Activated naive CD8-positive, alpha-beta T cell (primary cell): ENCODE results near the gene CFAP53.
A peak's percentile ranks its signal among the peaks of the same experiment; 100 is the strongest.
"Not testable (repeated sequence)": the region's sequence is repeated elsewhere in the genome, so short reads cannot be mapped to it uniquely, and the experiment has no call there.

ENCODE experiments used
- H3K27ac Mint-ChIP-seq: one replicate; pipeline ENCODE4 v1.8.0; 2021; ENCODE audit warnings: mixed read lengths
- H3K27me3 Mint-ChIP-seq: one replicate; pipeline ENCODE4 v1.8.0; 2021; ENCODE audit warnings: mixed read lengths
- H3K36me3 Mint-ChIP-seq: one replicate; pipeline ENCODE4 v1.8.0; 2021; ENCODE audit warnings: mixed read lengths
- H3K4me1 Mint-ChIP-seq: one replicate; pipeline ENCODE4 v1.8.0; 2021; ENCODE audit warnings: low read depth, mixed read lengths
- H3K4me3 Mint-ChIP-seq: one replicate; pipeline ENCODE4 v1.8.0; 2021; ENCODE audit warnings: mild to moderate bottlenecking, mixed read lengths
- H3K9me3 Mint-ChIP-seq: one replicate; pipeline ENCODE4 v1.8.0; 2021; ENCODE audit warnings: low read depth, mixed read lengths

Gene CFAP53

DNA sequence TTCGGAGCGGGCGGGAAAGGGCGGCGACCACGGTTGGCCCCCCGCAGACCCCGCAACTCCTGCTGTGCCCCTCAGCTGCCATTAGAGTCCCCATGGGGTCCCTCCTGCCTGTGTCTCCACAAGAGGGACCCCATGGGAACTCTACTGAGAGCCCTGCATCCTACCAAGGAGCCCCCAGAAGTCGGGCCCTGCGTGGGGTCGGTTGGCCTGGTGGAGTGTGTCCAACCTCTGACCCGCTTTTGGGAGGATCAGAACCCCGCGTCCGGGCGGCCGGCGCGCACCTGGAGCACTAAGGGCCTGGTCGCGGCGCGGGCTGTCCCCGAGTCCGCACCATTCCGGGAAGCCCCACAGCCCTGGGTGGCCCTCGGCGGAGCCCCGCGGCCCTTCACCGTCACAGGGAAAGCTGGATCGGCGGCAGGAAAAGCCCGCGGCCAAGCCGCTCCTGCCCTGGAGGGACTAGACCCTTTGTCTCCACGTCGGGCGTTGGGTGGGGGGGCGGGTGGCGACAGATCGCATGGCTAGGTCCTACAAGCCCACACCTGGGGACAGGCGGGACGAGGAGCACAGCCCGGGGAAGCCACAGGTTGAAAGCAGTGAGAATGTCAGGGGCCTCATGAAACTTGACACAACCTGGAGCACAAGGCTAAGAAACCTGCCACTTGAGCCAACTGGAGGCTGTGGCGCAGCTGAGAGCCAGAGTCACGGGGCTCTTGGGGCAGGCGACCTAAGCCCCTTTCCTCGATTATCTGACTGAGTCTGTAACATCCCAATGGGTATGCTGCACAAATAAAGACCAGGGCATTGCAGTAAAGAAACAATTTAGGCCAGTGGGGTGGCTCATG lies 32.4 kb upstream of the CFAP53 start:
- peaks cover 3% of the 10 kb centered on the region for H3K36me3 Mint-ChIP-seq
- peak overlapping the region; percentile 87 for H3K4me3 Mint-ChIP-seq
- peaks cover 10% of the 10 kb centered on the region for H3K27me3 Mint-ChIP-seq

DNA sequence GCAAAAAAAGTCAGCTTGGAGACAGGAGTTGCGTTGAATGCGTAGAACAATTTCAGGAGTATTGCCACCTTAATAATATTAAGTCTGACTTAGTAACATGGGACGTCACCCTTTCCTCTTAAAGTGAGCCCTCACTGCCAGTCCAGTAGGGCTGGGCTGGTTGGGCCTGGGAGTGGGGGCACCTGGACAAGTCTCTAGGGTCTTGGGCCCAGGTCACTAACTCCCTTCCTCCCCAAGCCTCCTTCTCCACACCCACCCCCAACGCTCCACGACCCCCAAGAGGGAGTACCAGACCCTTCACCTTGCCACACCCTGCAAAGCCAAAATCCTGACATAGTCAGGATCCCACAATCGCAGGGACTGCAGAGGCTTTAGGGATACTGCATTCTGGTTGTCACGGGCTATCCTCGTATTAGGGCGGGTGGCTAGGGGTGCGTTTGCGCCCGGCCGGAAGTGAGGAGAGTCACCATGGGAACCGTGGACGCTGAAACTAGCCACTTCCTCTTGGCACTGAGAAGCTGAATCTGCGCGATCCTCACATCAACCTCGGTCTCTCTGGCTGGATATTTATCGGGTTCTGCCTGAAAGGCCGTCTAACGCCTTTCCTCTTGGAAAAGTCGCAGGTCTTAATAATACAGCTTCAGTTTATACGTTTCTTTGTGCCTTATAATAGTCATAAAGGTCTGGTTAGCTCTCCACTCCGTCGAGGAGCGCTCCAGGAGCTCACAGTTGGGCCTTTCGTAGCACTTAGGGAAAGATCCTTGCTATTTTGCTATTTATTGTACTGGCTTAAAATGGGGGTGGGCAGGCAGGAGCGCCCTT lies 31.5 kb upstream of the CFAP53 start:
- H3K4me3 Mint-ChIP-seq: peak overlapping the region; percentile 87
- H3K9me3 Mint-ChIP-seq: no peaks in the 10 kb centered on the region
- no peak overlapping the region for H3K27ac Mint-ChIP-seq
- H3K4me1 Mint-ChIP-seq: peaks cover 7% of the 10 kb centered on the region
- H3K27me3 Mint-ChIP-seq: peaks cover 8% of the 10 kb centered on the region
- H3K36me3 Mint-ChIP-seq: peaks cover 3% of the 10 kb centered on the region

More for the DNA sequence above, 32.4 kb upstream of the CFAP53 start:
- no peaks in the 10 kb centered on the region for H3K9me3 Mint-ChIP-seq
- no peak overlapping the region for H3K27ac Mint-ChIP-seq
- peaks cover 7% of the 10 kb centered on the region for H3K4me1 Mint-ChIP-seq

DNA sequence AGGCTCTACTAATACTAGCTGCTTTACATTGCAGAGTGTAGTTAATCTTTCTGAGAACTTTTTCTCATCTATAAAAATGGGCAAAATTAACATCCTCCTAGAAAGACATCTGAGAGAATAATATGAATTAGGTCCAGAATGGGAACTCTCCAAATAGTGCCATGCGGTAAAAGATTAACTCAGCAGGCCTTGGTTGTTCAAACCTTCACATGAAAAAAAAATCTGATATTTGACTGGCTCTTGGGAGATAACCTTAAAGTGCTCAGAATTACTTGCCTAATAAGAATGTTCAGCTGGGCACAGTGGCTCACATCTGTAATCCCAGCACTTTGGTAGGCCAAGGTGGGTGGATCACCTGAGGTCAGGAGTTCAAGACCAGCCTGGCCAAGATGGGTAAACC lies 26.7 kb upstream of the CFAP53 start:
- Mint-ChIP-seq H3K27me3 (peaks cover 1% of the 10 kb centered on the region), H3K4me1 (peaks cover 7% of the 10 kb centered on the region), H3K4me3 (no peak overlapping the region), H3K36me3 (peaks cover 3% of the 10 kb centered on the region), H3K9me3 (no peaks in the 10 kb centered on the region), H3K27ac (no peak overlapping the region)

DNA sequence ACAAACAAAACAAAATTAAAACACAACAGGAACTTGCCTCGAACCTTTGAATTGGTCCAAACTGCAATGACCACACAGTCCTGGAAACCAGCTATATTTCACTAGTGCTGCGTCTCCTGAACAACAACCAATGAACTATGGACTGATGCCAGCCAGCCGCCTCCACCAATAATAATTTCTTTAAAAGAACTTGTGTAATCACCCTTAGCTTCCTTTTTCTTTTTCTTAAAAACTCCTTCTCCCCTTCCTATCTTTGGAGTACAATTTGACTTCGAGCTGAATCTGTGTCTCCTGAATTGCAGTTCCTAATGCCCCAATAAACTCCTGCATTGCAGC lies 22.8 kb upstream of the CFAP53 start:
- peak overlapping the region; percentile 66 for H3K27ac Mint-ChIP-seq
- H3K27me3 Mint-ChIP-seq: no peaks in the 10 kb centered on the region
- H3K9me3 Mint-ChIP-seq: no peaks in the 10 kb centered on the region
- peaks cover 20% of the 10 kb centered on the region for H3K4me1 Mint-ChIP-seq
- peaks cover 7% of the 10 kb centered on the region for H3K36me3 Mint-ChIP-seq
- peak overlapping the region; percentile 74 for H3K4me3 Mint-ChIP-seq

DNA sequence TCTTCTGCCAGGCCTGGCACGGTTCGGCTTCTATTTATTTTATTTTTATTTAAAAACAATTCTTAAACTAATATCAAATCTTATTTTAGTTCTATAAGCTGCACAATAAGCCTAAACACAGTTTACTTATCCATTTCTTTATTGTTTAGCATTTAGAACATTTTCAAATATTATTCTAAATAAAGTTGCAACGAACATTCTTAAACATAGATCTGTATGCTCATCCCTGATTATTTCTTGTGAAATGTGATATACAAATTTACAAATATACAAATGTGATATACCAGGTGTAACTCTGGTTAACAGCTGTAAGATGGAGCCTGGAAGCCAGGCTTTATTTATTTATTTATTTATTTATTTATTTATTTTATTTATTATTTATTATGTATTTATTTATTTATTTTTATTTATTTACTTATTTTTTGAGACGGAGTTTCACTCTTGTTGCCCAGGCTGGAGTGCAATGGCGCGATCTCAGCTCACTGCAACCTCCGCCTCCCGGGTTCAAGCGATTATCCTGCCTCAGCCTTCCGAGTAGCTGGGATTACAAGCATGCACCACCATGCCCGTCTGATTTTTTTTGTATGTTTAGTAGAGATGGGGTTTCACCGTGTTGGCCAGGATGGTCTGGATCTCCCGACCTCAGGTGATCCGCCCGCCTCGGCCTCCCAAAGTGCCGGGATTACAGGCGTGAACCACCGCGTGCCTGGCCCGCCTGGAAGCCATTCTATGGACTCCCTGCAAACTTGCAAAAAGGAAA lies 22.2 kb upstream of the CFAP53 start:
- not testable (repeated sequence) for H3K36me3 Mint-ChIP-seq, H3K9me3 Mint-ChIP-seq, H3K27me3 Mint-ChIP-seq
- H3K4me3 Mint-ChIP-seq: peak overlapping the region; percentile 99
- H3K27ac Mint-ChIP-seq: peak overlapping the region; percentile 97
- H3K4me1 Mint-ChIP-seq: peaks cover 20% of the 10 kb centered on the region

DNA sequence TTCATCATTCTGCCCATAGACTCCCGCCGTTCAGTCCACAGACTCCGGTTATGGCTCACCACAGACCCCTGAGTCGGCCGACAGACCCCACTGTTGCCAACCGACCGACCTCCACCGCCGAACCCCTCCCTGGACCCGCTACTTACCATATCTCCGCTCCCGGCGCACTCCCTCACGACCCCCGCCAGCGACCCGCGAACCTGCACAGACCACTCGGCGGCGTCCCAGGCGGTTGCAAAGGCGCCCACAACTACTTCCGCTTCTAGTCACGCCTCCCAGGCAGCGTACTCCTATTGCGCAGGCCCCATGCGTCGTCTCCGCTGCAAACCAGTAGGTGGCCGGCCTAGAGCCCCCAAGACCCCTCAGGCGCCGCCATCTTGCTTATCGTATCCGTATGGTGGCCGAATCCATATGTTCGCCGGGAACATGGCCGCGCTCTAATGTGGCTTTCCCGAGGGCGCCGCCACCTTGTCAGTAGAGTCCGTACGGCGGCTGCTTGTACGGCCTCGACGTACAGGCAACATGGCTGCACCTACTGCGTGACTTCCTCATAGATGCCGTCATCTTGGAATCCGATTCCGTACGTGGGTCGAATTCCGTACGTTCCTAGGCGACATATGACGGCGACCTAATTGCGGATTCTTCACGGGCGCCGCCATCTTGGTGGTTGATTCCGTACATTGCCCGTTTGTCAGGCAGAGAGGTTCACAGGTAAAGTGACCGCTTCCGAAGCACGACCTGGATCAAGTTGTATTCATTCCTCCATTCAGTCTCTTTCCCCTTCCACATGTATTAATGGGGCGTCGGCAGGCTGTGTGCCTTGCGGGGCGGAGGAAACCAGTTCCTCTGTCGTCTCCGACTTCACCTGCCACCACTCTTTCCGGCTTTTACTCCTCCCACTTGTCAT lies 21.4 kb upstream of the CFAP53 start, which contains the start of gene CXXC1:
Gene CXXC1 (minus strand): TSS at position 252 of the 907 bp plus-strand sequence. CDS start 103 bp downstream, at position 149.
- Mint-ChIP-seq H3K4me1 (peaks cover 23% of the 10 kb centered on the region), H3K36me3 (peaks cover 14% of the 10 kb centered on the region), H3K9me3 (no peaks in the 10 kb centered on the region), H3K27me3 (no peaks in the 10 kb centered on the region), H3K4me3 (peak within 1 kb of the TSS; percentile 99), H3K27ac (peak within 1 kb of the TSS; percentile 97)

DNA sequence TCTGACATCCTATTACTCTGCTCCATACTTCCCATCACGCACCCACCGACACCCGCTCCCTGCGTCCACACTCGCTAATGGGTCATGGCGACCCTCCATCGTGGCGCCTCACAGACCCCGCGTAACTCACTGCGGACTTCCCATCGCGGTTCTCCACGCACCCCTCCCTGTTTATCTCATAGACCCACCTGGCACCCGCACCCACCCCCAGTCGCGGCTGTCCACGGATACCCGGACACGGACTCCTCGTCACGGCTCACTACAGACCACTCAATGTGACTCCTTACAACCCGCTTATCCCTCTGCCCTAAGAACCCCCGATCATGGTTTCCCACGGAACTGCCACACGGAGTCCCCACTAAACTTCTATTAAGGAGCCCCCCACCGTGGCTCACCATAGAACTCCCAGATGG lies 20.7 kb upstream of the CFAP53 start:
- Mint-ChIP-seq H3K9me3 (no peaks in the 10 kb centered on the region), H3K36me3 (peaks cover 14% of the 10 kb centered on the region), H3K27ac (peak overlapping the region; percentile 97), H3K27me3 (no peaks in the 10 kb centered on the region), H3K4me1 (peaks cover 23% of the 10 kb centered on the region), H3K4me3 (peak overlapping the region; percentile 99)

DNA sequence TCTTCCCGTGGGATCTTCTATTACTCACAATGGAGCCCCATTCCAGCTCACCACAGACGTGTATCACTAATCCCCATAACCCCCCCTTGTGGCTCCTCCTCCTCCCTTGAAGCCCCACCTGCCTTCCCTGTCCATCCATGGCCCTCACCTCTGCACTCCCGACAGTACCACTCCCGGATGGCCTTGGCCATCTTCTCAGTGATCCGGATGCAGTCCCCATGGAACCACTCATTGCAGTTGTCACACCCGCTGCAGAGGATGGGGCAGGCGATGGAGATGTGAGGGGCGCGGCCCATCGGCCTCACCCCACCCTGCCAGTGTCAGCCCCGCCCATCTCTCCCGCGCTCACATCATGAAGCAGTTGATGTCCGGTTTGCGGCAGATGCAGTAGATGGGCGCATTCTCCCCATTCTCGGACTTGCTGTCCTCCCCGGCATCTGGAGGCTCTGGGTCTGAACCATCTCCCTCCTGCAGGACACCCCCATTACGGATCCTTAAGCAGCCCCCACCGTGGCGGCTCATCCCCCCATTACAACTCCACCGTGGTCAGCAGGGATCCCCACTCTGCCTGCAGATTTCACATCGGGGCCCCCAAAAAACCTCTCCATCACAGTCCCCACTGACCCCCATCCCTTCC lies 20.2 kb upstream of the CFAP53 start:
- Mint-ChIP-seq H3K4me3 (peak overlapping the region; percentile 99), H3K36me3 (peaks cover 14% of the 10 kb centered on the region), H3K9me3 (no peaks in the 10 kb centered on the region), H3K27ac (peak overlapping the region; percentile 97), H3K27me3 (no peaks in the 10 kb centered on the region), H3K4me1 (peaks cover 23% of the 10 kb centered on the region)

DNA sequence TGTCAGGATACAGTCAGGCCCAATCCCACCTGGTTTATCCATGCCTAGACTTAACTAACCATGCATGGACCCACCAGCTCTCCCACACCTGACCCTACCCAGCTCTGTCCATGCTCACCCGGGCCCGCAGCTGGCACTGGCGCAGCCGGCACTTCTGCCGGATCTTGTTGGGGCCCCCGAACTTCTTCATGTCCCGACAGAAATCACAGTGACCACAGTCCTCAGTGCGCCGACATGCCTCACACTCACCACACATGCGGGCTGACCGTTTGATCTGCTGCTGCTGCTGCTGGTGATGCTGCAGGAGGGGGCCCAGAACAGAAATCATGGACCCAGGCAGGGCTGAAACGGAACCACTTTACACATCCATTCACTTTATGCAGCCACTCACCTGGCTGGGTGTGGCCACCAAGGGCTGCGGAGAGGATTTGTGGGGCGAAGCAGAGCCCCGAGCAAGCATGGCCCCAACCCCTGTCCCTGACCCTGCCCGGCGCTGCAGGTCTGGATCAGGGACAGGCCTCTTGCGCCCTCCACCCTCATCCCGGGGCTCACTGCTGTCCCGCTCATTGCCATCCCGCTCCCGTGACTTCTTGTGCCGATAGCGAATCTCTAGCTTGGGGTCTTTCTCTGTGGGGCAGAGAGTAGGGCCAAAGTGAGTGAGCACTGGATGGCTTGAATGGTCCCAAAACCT lies 19.5 kb upstream of the CFAP53 start:
- Mint-ChIP-seq H3K27ac (peak overlapping the region; percentile 97), H3K9me3 (no peaks in the 10 kb centered on the region), H3K4me3 (peak overlapping the region; percentile 99)

DNA sequence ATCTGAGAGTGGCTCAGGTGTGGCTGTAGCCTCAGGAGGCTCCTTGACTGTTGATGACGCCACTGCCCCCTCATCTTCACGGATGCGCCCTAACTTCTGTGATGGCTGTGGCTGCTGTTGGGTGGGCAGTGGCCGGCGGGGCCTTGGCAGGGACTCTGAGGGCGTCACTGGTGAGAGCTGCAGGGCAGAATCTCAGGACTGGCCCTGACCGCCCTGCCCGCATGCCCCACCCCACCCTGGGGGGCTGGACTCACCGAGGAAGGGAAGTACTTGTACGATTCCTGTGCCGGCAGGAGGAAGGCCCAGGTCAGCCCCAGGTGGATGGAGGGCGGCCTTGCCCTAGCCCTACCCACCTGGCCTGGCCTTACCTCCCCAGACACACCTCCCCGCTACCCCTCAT lies 18.8 kb upstream of the CFAP53 start:
- no peak overlapping the region for H3K4me3 Mint-ChIP-seq
- H3K27ac Mint-ChIP-seq: no peak overlapping the region
- no peaks in the 10 kb centered on the region for H3K9me3 Mint-ChIP-seq
- peaks cover 36% of the 10 kb centered on the region for H3K4me1 Mint-ChIP-seq
- no peaks in the 10 kb centered on the region for H3K27me3 Mint-ChIP-seq
- H3K36me3 Mint-ChIP-seq: peaks cover 14% of the 10 kb centered on the region

More for the DNA sequence above, 19.5 kb upstream of the CFAP53 start:
- Mint-ChIP-seq H3K4me1 (peaks cover 29% of the 10 kb centered on the region), H3K27me3 (no peaks in the 10 kb centered on the region), H3K36me3 (peaks cover 14% of the 10 kb centered on the region)

DNA sequence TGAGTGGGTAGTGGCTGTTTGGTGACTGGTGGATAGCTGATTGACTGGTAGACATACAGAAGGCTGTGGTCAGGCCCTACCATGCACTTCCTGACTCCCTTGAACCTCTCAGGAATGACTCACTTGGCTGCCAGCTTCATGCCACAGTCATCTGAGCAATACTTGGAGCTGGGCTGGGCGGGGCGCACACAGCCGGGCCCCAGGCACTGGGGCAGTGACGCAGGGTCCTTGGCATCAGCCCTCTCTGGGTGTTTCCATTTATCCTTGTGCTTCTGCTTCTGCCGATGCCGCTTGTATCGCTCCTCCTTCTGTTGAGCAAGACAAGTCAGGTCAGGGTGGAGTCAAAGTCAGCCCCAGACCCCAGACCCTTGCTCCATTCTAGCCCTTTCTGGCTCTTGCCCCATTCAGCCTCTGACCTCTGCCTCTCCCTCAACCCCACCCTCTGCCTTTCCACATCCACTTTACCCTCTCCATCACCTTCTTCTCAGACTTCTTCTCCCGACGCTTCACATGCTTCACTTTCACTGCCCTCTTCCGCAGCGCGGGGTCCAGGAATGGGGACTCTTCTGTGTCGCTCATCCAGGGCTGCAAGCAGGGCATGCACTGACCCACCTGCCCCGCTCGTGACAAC lies 18.1 kb upstream of the CFAP53 start:
- H3K4me3 Mint-ChIP-seq: peak overlapping the region; percentile 3
- H3K27ac Mint-ChIP-seq: no peak overlapping the region
- H3K27me3 Mint-ChIP-seq: no peaks in the 10 kb centered on the region
- H3K9me3 Mint-ChIP-seq: no peaks in the 10 kb centered on the region
- H3K4me1 Mint-ChIP-seq: peaks cover 37% of the 10 kb centered on the region
- peaks cover 14% of the 10 kb centered on the region for H3K36me3 Mint-ChIP-seq

DNA sequence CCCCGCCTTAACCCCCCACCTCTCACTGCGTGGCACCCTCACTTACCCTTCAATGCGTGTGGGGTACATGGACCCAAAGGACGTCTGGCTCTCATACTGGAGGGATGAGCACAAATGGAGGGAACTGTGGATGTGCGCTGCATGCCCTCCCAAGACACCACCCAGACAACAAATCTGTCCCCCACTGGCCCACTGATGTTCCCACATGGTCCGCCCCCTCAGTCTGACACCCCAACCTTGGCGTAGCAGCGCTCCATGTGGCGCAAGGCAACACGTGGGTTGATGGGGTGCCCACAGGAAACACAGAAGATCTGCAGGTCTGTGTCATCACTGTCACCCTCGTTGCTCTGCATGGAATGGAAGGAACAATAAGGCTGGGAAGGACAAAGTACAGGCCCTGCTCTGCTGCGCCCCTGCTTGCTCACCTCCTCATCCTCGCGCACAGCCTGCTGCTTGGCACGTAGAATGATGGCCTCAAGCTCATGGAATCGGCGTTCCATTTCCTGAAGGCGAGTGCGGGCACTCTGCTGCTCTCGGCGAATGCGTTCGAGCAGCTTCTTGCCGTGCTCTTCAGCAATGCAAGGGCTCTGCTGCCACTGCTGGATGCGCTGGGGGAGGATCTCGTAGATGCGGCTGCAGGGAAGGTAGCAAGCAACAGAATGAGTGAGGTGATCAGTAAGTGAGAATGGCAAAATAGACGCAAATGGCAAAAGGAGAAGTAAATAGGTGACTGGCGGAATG lies 17.3 kb upstream of the CFAP53 start:
- H3K4me1 Mint-ChIP-seq: peaks cover 42% of the 10 kb centered on the region
- H3K4me3 Mint-ChIP-seq: no peak overlapping the region
- no peak overlapping the region for H3K27ac Mint-ChIP-seq
- peaks cover 14% of the 10 kb centered on the region for H3K36me3 Mint-ChIP-seq
- H3K9me3 Mint-ChIP-seq: no peaks in the 10 kb centered on the region
- no peaks in the 10 kb centered on the region for H3K27me3 Mint-ChIP-seq
